AG09309 (cell line): ENCODE measurements around the gene SLC25A12.
A peak's percentile ranks its signal among the peaks of the same experiment; 100 is the strongest.
"Not testable (repeated sequence)": the region's sequence is repeated elsewhere in the genome, so short reads cannot be mapped to it uniquely, and the experiment has no call there.

Source experiments
- DNase-seq: peaks from one replicate; pipeline ENCODE4 v3.0.0-alpha.2; 2010; ENCODE audit warnings: low read depth
- H3K4me3 ChIP-seq: 2 replicates; pipeline ENCODE4 v1.5.1; 2011; ENCODE audit warnings: mild to moderate bottlenecking, low read depth, low read length, moderate library complexity; ENCODE audit not compliant: control insufficient read depth
- TF ChIP-seq, protein P1 (sequence below): IDR thresholded peaks from 2 replicates; pipeline ENCODE4 v1.5.1; 2011; ENCODE audit warnings: mild to moderate bottlenecking, low read depth, low read length, inconsistent platforms; ENCODE audit not compliant: insufficient read depth, control insufficient read depth; ENCODE audit errors: missing control alignments

SLC25A12 gene

DNA sequence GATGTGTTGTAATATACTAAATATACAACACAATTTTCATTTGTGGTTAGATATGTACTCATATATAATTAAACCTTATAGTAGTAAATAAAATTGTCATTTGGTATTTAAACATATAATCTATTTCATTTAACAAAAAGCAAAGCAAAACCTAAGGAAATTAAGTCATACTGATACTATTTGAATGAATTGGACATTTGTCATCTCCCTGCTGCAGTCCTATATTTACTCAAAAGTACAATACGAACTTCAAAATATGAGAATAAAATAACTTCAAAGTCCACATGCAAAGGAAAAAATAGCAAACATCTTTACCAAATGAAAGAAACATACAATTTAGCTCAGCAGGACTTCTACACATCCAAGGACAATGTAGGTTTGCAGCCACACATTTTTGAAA, 16.4 kb upstream of the SLC25A12 start:
- no peak for DNase-seq
- TF ChIP-seq, protein P1, sequence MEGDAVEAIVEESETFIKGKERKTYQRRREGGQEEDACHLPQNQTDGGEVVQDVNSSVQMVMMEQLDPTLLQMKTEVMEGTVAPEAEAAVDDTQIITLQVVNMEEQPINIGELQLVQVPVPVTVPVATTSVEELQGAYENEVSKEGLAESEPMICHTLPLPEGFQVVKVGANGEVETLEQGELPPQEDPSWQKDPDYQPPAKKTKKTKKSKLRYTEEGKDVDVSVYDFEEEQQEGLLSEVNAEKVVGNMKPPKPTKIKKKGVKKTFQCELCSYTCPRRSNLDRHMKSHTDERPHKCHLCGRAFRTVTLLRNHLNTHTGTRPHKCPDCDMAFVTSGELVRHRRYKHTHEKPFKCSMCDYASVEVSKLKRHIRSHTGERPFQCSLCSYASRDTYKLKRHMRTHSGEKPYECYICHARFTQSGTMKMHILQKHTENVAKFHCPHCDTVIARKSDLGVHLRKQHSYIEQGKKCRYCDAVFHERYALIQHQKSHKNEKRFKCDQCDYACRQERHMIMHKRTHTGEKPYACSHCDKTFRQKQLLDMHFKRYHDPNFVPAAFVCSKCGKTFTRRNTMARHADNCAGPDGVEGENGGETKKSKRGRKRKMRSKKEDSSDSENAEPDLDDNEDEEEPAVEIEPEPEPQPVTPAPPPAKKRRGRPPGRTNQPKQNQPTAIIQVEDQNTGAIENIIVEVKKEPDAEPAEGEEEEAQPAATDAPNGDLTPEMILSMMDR = no peak
- no peak overlapping the region for H3K4me3 ChIP-seq

DNA sequence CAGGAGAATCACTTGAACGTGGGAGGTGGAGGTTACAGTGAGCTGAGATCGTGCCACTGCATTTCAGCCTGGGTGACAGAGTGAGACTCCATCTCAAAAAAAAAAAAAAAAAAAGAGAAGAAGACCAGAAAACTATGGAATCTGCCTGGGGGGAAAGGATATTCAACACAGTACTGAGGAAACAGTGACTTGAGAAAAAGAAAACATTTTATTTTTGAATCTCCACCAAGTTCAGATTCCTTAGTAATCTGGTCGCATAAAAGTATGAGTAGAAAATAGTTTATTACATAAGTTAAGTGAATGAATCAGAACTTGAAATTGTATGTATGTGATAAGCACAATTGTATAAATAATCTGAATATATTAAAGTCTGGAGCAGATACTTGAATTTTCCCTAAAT, 15.2 kb upstream of the SLC25A12 start:
- H3K4me3 ChIP-seq = no peak overlapping the region
- TF ChIP-seq, protein P1 = no peak
- no peak for DNase-seq

DNA sequence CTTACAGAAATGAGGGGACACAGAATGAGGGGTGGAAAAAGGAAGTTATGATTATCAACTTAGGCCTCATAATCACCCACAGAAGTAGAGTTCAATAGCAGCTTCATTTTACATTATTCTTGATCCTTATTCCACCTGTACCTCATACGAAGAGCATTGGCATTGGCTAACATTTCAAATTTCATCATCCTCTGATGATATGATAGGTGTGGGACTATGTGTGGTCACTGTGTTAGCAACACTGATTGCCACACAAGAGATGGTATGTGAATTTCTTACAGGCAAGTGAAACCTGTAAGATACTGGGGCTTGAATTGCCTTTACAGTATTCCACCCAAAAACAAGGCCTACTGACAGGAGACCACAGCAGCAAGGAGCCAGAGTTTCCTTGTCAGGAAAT, 14.2 kb upstream of the SLC25A12 start:
- H3K4me3 ChIP-seq = no peak overlapping the region
- no peak for DNase-seq
- TF ChIP-seq, protein P1 = no peak

DNA sequence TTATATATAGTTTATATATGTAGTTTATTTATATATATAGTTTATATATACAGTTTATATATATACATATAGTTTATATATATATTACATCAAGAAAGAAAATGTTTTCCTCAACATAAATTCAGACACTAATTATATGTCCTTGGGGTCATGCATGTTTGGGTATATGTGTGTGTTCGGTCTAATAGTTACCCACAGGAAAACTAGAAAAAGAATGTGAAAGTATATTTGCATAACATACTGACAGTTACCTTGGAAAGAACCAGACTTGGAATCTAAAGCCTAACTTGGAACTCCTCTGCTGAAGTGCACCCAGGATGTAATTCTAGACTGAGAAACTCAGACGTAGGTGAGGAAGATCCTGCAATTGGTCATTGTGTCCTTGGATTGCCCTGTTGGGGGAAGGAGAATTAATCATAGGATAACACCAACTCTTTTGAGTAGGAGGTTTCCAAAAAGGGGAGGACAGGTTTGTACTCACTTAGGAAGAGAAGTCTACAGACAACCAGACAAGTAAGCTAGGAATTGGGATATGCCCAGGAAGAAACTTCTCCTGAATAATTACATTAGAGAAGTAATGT, 8.9 kb upstream of the SLC25A12 start:
- TF ChIP-seq, protein P1 = no peak
- DNase-seq = no peak
- no peak overlapping the region for H3K4me3 ChIP-seq

DNA sequence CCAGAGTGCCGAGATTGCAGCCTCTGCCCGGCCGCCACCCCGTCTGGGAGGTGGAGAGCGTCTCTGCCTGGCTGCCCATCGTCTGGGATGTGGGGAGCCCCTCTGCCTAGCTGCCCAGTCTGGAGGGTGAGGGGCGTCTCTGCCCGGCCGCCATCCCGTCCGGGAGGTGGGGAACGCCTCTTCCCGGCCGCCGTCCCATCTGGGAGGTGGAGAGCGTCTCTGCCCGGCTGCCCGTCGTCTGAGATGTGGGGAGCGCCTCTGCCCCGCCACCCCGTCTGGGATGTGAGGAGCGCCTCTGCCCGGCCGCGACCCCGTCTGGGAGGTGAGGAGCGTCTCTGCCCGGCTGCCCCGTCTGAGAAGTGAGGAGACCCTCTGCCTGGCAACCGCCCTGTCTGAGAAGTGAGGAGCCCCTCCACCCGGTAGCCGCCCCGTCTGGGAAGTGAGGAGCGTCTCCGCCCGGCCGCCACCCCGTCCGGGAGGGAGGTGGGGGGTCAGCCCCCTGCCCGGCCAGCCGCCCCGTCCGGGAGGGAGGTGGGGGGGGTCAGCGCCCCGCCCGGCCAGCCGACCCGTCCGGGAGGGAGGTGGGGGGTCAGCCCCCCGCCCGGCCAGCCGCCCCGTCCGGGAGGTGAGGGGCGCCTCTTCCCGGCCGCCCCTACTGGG, 5.7 kb upstream of the SLC25A12 start:
- DNase-seq, H3K4me3 ChIP-seq: not testable (repeated sequence)

DNA sequence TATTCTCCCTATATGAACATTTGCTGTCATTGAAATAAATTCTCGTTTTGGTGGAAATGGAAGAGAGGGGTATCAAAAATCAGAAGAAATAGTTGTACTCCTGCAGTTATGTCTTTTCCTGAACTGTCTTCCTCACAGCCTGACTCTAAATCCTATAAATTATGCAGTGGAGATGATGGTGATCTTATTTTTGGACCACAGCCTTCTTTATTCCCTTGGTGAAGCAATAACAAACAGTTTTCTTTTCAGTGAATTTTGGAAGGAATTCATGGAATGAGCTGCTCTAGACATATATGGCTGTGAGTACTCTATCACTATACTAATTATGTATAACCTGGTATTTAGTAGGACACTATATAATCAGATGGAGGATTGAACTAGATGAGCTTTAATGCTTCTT, 1.7 kb upstream of the SLC25A12 start:
- TF ChIP-seq, protein P1 = no peak
- no peak for DNase-seq
- H3K4me3 ChIP-seq = no peak overlapping the region

DNA sequence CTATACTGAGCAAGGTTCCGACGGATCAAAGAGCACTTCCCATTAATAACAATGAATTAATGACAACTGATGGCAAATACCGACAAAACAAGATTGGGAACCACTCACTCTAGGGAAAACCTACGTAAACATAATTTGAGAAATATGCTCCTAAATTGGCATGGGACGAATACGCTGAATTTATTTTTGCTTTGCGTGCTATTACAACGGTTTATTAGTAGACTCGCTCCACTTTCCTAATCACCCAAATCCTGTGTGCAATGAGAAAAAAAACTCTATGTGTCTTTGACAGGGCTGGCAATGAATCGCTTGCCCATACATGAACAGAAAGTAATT, 536 bp upstream of the SLC25A12 start:
- no peak for DNase-seq
- TF ChIP-seq, protein P1 = no peak
- peak overlapping the region; percentile 99 for H3K4me3 ChIP-seq
